ENCODE measurements around the gene GPATCH8.

DNA sequence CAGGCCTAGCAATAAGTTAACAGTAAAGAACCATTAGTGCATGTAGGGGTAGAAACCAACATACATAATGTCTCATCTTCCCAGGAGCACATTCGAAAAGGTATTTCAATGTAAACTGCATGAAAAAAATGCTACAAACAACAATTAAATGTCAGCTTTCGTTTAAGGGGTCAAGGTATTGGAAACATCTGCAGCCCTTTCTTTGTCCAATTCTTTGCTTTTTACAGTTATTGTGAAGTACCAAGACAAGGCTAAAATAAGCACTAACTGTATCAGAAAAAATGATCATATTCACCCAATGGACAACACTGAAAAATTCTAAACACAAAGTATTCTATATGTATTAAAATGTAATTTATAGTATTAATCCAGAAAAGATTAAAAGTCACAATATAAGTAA, 37.9 kb downstream of the GPATCH8 start:
- no peak for TF ChIP-seq POLR2A (IDR thresholded peaks at IDR 0.05; ENCODE audit: low read depth, low read length)
- TF ChIP-seq EZH2 (IDR thresholded peaks at IDR 0.05; ENCODE audit: borderline replicate concordance, low read depth, low read length, severe bottlenecking), result no peak
- TF ChIP-seq, protein P1, sequence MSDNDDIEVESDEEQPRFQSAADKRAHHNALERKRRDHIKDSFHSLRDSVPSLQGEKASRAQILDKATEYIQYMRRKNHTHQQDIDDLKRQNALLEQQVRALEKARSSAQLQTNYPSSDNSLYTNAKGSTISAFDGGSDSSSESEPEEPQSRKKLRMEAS (IDR thresholded peaks at IDR 0.05; ENCODE audit: insufficient read depth, insufficient read length), result no peak

All from endothelial cell of umbilical vein (primary cell).